Dermis blood vessel endothelial cell (primary cell): ENCODE results near the gene ETV3. TPM values are rescaled to one million over a fixed set of nuclear protein-coding genes. Genes with fewer than 3 reads are reported as not detected.

Experiments
- DNase-seq: peaks from one replicate; pipeline ENCODE4 v3.0.0; 2010
- total RNA-seq: library from RNA; depleted of rRNA; stranded (reverse); fragments of >200 nt; gene quantifications from 2 replicates; pipeline ENCODE4 v1.2.3, GENCODE V29; 2014

Gene ETV3
- total RNA-seq, 1 donor from 2014 or later = 17.2 TPM

DNA sequence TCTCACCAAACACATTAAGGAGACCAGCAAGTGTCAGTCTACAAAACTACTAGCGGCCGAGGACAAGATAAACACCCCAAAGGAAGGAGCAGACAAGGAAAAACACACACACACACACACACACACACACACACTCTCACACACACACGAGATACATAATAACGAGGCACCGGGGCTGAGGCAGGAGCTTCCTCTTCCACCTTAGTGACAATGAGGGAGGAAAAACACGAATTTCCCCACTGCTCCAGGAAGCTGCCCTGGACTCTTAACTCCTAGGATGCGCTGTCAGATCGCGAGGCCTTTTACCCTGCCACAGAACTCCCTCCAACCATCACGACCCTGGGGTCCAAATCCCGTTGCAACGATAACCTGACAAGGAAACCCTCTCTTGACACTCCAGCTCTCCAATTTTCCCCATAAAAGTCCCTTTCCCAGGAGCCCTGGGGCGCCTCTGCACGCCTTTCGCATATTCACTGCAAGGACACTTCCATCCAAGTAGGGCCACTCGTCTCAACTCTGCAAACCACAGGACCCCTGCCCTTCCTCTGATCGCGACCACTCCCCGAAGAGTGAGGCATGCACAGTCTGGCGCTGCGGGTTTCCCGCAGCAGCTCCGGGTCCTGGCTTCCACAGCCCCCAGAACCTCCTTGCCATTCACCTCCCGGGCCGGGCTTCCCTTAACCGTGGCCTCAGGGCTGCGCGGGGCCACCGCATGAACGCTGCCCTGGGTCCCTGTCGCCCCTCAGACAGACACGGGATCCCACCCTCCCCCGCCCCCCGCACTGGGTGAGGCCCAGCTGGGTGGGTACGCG is 581 bp downstream of the ETV3 start:
- DNase-seq = peak; percentile 55

DNA sequence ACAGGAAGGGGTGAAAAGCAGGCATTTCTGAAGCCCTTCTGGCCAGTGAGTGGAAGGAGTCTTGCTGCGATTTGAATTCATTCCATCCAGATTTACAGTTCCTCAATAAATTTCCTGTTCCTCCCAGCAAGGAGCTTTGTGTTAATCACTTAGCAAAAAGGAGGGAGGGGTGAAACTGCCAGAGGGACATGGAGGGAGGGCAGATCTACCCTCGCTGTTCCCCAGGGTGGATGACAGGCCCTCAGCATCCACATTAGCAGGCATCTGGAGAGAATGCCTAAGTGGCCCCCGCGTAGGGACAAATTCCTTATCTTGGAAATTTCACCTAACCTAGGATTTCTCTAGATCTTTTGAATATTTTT is 1.2 kb downstream of the ETV3 start:
- peak; percentile 37 for DNase-seq

DNA sequence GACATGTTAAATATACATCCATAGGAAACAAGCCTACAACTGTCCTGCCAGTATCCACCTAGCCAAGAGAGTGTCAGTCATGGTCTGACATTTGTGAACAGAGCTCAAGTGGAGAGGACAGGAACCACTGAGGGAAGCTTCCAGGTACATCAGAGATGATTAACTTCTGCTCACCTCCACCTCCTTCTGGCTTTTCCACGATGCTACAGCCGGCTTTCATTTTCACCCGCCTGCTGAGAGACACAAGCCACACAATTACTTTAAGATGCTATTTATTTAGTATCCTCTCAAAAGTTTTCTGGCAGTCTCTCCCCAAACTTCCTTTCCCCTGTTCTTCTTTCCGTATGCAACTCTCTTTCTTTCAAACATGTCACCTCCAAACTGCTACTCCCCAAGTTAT is 2.1 kb downstream of the ETV3 start:
- no peak for DNase-seq

DNA sequence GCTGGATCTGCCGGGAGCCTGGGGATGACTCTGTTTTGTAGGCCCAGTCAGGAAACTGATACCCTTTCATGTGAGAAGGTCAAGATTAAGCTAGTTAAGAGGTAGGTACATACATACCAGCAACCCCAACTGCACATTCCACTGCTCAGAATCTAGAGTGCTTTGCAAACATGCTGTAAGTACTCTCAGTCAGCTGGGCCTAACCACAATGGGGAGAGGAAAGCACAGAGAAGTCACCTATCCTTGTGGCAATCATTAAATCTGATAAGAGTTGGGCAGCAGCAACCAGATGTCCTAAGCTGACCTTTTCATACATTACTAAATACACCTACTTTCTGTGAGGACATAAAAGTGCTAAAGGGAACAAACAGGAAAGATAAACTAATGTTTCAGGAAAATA is 2.5 kb downstream of the ETV3 start:
- no peak for DNase-seq

DNA sequence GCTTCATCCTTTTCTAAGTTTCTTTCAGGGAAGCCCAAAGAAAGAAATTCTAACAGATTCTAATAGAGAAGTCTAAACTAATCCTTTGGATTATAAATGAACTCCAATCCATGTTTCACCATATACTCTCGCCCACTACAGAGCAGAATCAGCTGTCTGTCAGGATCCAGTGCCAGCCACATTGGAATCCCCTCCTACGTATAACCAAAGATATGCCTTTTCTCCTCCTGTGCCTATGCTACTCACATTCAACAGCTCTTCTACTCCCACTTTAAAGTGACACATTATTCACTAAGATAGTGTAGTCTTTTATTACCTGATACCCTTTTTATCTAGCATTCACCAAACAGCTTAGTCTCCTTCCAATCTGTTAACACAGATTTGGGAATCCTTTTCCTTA is 3.1 kb downstream of the ETV3 start:
- DNase-seq = no peak

DNA sequence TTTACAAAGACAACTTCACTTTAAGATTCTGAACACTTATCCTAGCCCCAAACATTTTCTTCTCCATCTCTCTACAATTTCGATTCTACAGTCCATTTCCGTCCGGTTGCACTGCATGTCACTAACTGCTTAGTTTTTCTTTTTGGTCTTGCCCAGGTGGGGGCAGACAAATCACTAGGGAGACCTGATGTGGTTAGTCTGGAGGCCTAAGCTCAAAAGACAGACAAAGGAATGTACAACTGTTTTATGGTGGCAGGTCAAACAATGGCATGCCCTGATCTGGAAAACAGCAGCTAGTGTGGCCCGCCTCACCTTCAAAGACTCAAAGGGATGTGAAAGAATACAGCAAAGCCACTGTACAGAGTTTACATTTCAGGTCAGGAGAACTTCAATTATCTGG is 3.8 kb downstream of the ETV3 start:
- no peak for DNase-seq

DNA sequence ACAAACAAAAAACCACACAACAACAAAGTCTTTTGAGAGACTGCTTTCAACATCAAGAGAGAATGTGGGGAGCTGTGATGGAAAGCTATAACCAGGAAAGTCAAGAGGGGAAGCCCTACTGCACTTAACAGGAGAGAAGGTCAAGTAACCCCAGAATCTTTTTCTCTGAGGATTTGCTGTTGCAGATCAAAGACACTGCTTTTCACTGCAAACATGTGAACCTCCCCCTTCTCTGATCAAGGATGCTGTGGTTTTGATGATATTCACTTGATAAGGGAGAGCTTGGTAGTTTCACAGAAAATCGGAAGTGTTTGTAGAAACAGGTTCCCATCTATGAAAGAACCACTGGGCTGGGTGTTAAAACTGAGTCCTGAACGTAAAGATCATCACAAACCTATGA is 4.8 kb downstream of the ETV3 start:
- DNase-seq = no peak

DNA sequence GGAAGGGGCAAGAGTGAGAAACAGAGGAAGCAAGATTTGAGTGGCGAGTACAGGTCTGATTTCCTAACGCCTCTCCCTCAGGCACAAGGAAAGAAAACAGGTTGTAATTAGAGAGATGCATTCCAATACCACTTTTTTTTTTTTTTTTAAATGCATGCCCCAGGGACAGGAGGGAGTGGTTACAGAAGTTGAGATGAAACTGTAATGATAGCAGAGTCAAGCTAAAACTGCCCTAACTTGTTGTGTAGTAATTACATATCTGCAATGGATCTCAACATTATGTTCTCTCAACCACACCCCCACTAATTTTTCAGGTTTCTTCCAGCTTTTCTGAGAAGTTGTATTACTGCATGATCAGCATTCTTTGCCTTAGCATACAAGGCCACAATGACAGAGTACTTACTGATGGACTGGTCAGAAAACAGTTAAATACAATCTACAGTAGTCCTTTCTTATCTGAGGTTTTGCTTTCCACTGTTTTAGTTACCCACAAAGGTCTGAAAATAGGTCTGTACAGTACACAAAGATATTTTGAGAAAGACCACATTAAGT is 5.5 kb downstream of the ETV3 start:
- no peak for DNase-seq

DNA sequence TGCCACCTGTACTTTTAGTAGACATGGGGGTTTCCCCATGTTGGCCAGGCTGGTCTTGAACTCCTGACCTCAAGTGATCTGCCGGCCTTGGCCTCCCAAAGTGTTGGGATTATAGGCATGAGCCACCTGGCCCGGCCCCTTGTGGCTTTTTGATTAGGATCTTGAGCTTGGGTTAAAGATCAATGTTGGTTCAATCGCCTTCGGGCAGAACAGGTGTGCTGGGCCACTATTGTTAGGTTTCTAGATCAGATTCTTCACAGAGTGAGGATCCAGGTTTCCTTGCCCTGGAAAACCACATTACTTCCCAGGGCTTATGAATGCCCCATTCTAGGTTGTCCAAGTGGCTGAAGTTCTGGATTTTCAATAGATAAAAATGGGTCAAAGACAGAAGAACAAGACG is 6.1 kb downstream of the ETV3 start:
- DNase-seq = no peak

DNA sequence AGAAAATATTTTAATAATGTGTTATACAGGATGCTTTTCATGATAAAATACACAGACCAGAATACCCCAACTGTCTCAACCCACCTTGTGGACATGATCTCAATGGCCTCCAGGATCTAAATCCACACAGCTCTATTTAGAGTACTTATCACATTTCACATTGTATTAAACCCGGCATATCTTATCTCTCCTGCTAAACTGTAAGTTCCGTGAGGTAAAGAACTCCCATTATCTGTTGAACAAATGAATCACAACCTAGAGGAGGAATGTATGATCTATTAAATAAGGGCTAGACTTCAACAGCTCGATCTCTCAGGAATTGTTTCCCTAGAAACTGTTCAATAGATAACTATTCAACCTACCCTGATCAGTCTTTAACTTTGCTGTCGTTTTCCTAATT is 6.9 kb downstream of the ETV3 start:
- no peak for DNase-seq

DNA sequence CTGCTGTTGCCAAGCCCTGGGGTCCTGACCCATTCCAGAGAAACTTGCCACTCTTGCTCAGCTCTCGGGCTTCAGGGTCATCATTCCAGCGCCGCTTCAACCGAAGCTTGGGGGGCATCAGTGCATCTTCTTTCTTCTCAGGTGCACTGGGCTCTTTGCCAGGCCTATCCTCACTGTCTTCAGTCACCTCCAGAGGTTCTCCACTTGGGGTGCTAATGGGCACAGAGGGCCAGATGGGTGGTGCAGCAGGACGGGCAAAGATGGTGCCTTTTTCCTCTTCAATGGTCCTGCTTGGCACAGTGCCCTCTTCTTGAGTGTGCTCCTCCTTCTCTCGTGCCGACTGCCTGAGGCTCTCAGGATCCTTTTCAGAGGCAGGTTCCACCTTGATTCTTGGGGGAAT is 13.3 kb downstream of the ETV3 start:
- no peak for DNase-seq

DNA sequence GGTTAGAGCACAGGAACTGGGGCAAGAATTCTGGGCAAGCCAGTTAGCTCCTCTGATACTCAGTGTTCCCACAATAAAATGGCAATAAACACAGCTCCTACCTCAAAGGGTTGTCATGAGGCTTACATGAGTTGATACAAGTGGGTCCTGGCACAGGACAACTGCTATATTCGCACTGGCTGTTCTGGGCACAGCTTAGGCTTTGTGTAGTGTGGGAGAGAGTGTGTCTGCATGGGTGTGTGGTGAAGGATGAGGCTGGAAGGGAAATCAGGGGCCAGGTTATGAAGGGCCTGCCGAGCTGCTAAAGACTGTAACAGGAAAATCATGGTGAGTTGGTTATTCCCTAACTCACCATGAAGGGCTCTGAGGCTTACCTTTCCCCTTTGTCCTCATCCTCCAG is 18.7 kb downstream of the ETV3 start:
- DNase-seq = no peak

DNA sequence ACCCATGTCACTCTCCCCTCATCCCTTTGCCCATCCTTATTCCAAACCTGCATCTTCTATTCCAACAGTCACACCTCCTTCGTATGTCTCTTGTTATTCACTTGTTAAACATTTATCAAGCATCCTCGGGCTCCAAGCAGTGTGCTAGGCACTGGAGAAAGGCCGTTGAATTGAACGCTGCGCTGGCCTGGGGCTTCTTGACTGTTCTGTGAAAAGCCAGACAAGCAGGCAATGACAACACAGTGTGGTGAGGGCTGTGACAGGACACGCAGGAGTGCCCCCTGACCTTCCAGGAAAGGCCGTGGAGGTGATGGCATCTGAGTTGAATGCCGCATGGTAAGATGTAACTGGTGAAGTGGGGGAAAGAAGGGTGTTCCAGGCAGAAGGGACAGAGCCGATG is 19.2 kb downstream of the ETV3 start:
- DNase-seq = no peak

DNA sequence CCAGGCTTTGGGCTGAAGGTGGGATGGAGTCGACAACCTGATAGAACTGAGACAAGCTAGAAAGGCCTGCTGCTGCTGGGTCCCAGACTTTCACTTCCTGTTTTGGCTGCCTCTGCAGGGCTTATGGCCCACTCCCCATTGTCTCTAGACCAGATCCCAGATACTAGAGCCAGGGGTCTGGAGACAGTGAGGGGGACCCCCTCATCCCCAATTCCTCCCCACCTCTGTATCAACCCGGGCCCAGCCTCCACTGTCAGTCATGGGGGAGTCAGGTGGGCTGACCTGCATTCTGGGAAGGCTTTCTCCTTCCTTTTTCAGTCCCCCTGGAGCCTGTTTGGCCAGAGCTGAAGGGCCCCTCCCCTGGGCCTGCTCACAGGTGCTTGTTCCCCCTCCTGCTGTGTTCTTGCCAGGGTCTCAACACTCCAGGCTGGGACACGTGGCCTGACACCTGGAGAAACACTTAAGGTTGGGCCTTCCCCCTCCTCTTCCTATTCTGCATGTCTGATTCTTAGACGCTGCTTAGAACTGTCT is 20.6 kb downstream of the ETV3 start:
- DNase-seq = no peak

DNA sequence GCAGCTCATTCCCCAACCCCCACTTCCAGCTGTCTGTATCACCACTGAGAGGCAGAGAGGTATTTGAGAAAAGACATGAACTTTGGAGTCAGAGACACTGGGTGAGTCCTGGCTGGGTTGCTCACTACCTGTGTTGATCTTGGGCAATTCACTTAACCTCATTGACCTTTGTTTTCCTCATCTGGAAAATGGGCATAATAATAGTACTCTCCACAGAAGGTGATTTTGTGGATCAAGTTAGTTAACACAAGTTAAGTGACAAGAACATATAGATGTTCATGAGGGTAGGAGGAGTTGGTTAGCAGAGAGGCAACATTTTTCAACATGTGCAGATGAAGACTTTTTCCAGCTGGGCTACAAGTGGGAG is 21.5 kb downstream of the ETV3 start:
- no peak for DNase-seq

DNA sequence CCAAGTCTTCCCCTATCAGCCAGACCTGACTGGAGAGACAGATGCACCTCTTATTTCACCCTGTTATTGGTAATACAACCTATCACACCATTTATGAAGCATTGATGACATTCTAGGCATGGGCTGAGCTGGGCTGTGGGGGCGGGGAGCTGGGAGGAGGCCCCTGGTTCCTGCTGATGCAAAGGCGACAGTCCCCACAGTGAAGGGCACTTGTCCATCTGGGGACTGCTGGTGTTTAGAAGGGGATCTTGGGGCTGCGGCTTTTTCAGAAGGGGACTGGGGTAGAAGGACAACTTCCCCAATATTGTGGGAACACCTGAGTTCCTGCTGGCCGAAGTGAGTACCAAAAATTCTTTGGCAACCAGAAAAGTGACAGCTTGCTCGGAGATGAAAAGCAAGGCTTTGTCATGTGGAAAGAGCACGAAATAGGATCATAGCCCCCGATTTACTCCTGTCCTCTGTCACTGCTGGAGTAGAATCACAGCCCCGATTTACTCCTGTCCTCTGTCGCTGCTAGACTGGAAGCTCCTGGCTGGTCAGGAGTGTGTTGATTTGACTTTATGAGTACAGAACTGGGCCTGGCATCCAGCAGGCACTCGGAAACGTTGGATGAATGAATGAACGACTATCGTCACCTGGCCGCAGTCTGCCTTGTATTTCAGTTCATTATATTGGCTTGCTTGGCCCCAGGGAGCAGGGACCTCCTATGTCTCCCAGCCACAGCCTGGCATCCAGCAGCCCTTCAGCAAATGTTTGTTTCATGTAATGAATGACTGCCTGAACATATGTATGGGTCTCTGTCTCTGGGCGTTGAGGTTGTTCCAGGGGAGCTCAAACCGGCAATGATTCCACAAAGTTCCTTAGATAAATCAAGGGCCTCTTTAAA is 22.1 kb downstream of the ETV3 start:
- no peak for DNase-seq

DNA sequence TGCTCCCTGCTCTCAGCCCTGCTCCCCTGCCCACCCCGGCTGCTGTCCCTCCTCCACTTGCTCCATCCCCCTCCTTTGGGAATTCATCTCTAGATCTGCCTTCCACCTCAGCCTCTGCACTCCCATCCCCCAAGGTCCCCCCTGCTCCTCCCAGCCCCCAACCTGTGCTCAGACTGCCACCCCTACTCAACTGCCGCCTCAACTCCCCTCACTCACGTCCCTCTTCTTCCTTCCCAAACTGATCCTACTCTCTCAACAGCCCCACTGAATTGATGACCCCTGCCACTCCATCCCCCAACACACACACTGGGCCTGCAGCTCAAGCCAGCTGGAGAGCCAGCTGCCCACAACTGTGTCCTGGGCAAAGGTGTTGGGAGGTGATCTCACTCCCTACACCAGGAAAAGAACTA is 22.8 kb downstream of the ETV3 start:
- no peak for DNase-seq

DNA sequence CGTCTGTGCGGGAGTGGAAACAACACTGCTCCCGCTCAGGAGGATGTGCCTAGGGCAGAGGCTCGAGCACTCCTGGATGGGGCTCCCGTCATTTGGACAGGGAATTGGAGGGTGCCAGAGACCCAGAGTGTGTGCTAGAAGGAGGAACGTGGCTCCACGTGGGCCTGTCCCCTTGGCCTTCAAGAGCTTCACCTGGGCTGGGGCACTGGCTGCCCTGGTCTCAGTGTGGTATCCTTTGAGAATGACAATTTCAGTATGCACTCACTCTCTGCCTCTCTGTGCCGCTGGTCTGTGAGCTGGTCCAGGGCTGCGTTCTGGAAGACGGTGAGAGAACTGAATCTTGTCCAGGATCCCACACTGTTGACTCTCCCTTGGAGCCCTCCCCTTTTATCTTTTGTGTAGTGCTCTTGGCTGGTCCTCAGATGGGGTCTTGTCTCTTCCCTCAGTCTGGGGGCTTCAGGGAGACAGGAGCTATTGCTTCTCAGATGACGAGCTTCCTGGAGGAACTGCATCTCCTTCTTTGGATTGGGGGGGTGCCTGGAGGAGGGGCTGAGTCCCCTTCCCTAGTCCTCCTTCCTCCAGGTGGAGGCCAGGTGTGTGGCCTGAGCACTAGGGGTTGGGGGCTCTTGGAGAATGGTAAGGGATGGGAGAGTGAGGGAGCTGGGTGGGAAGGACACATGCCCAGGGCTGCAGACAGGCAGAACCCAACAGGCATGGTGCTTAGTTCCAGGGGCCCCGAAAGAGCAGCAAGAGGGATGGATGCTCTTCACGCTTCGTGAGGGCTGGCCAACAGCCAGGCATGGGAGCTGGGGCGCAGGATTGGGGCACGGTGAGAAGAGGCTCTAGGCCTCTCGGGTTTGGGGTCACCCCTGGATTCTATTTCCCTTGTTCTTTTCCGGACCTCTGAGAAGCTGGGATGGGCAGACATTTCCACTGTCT is 23.7 kb downstream of the ETV3 start:
- DNase-seq = no peak

DNA sequence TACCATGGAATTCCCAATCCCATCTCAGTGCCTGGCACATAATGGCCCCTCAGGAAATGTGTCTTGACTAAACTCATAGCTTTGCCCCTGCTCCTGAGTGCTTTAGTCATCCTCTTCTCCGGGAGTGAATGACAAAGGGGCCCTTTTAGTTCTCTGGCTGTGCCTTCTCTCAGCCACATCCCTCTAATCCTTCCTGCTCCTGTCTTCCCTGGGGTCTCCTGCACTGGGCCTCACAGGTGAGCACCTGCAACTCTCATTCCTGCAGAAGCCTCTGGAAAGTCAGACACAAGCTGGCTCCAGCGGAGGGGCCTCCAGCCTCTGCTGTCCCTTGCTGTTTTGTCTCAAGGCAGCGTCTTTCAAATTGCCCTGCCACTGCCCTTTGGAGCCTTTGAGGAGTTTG is 24.6 kb downstream of the ETV3 start:
- no peak for DNase-seq

DNA sequence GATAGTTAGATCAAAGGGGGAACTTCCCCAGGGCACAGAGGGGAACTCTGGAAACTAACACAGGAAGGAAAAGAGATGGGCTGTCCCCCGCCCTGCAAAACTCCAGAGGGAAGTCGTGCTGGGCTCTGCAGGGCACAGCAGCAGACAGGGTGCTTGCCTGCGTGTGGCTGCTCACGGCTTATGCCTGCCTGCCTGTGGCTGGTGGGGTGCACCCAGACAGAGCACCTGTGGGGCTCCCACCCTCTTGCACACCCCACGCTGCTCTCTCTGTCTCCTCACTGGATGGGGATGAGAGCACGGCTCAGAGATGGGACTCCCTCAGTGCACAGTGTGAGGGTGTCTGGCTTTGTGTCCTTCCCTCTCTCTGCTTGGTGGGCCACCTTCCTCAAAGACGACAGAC is 25.1 kb downstream of the ETV3 start:
- no peak for DNase-seq

DNA sequence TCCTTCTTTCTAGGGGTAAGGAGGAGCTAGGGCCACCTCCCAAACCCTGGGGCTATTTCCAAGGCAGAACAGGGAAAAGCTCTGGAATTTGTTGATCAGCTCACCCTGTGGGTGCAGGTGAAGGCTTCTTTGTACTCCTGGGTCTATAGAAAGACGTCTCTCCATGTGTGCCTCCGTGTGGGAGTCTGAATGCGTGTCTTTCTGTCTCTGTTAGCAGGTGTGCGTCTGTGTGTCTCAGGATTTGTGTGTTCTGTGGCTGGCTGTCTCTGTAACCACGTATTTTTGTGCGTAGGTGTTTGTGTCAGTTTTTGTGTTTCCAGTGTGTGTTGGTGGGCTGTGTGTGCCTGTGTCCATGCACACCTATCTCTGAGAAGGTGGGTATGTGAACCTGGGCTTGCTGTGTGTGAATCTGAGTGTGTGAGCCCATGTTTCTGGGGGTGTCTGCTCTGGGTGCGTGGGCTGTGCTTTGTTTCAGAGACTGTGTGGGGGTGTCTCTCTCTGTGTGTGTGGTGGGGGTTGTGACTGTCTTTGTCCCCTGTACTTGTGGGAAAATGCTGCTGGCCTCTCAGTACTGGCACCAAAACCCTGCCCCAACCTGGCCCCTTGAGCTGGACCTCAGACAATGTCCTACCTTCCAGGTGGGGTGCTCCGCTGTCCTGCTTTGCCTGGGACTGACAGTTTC is 25.9 kb downstream of the ETV3 start:
- no peak for DNase-seq
